HG02884 (cell line): ENCODE measurements around the gene TWF2.
A peak's percentile ranks its signal among the peaks of the same experiment; 100 is the strongest.

Source experiments
- ATAC-seq: cut with Tn5 transposase; IDR thresholded peaks from one replicate; pipeline ENCODE4 v1.9.1; 2021; ENCODE audit warnings: mild to moderate bottlenecking, moderate library complexity; ENCODE audit not compliant: unreplicated experiment

TWF2 gene

GRCh38 chr3:52238193-52238760, 681 bp downstream of the TWF2 start:
- ATAC-seq, result peak; percentile 9

DNA sequence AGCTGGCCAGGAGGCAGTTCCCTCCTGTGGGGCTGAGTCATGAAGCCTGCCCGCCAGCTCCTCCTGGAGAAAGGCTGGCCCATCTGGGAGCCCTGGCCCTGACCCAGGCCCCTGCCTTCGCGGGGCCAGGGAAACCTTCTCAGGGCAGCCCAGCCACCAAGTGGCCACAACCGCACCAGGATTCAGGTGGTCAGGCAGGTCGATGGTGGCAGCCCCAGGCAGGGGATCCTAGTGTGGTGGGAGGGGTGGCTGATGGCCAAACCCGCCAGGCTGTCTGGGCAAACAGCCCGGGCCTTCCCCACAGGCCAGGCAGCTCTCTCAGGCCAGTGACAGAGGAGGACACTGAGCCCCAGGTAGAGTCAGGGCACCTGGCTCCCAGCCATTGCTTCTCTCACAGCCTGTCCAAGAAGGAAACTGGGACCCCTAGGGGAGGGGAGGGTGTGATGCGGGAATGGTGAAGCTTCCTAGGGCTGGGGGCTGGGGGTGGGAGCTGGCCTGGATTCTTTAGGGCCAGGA, 1.2 kb downstream of the TWF2 start:
- no peak for ATAC-seq

GRCh38 chr3:52237006-52237656, 1.8 kb downstream of the TWF2 start:
- no peak for ATAC-seq

DNA sequence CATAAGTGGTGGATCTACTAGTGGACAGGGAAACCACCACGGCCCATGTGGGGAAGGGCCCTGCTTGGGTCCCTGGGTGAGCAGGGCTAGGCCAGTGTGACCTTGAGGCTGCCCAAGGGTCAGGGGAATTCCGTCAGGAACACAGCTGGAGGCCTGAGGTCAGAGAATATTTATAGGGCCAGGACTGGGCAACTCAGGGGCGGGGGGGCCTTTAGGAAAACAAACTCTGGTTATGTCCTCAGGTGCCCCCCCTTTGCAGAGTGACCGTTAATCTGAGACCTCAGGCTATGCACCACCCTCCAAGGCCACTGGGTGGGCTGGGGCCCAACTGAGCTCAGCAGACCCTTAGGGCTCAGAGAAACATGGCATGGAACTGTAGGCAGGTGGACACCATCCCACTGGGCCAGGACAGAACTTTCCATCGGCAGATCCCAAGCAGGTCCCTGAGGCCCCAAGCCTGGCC, 2.5 kb downstream of the TWF2 start:
- ATAC-seq, result no peak

GRCh38 chr3:52234516-52235447, 4.2 kb downstream of the TWF2 start:
- no peak for ATAC-seq

- ATAC-seq, result no peak
Measured at GRCh38 chr3:52233968-52234367, 5.0 kb downstream of the TWF2 start.

DNA sequence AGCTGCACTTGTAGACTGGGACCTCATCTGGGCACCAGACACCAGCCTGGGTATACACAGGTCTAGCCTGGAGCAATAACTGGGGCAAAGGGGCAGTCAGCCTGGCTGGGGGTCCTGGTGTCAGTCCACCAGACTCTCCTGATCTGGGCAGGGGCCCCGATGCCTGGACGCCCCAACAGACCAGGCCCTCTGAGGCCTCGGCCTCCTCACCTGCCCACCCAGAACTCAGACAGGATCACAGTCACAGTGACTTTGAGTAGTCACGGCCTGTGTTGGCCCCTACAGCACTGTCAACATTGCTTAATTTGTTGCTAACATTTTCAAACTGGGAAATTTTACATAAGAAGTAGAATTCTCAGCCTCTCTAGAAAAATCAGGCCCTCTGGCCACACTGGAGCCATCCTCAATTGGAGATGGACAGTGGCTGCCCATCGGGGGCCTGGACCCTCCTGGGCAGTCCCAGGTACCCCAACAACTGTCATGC, 5.8 kb downstream of the TWF2 start:
- no peak for ATAC-seq

DNA sequence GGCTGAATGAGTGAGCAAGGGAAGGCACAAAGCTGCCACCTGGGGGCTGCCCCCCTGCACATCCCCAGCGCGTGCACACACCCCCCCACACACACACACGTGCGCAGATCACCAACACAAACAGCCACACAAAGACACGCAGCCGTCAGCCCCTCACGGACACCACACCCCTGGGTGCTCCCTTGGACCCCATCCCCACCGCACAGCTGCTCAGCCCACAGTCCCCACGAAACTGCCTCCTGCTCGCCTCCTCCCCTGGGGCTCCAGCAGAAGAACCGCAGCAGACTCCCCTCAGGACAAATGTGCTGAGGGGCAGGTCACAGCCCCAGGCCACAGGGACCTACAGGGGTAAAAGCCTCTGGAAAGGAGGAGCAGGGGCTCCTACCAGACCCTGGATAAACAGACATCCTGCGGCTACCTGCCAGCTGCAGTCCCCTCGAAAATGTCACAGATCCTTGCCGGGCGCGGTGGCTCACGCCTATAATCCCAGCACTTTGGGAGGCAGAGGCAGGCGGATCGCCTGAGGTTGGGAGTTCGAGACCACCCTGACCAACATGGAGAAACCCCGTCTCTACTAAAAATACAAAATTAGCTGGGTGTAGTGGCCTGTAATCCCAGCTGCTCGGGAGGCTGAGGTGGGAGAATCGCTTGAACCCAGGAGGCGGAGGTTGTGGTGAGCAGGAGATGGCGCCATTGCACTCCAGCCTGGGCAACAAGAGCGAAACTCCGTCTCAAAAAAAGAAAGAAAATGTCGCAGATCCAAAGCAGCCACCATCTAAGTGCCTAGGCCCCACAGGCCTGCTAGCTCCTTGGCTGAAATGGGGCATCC, 6.5 kb downstream of the TWF2 start:
- ATAC-seq, result no peak

- no peak for ATAC-seq
Measured at GRCh38 chr3:52231502-52232278, 7.3 kb downstream of the TWF2 start.

GRCh38 chr3:52230889-52231499, 8.0 kb downstream of the TWF2 start:
- no peak for ATAC-seq

DNA sequence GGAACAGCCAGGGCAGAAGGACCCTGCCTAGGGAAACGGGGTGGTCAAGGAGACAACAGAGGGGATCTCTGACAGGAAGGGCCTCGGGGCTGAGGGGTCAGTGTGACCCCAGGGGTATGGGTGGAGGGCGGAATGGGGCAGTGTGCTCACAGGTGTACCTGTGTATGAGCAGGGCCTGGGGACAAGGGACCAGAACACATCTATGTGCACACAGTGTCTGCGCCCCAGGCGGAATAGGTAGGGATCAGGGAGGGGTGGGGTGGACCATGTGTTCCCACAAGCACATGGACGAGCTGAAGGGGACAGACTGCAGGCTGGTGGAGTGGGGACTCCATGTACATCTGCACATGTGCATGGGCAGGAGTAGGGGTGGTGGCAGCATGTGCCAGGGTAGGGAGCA, 8.5 kb downstream of the TWF2 start:
- no peak for ATAC-seq

DNA sequence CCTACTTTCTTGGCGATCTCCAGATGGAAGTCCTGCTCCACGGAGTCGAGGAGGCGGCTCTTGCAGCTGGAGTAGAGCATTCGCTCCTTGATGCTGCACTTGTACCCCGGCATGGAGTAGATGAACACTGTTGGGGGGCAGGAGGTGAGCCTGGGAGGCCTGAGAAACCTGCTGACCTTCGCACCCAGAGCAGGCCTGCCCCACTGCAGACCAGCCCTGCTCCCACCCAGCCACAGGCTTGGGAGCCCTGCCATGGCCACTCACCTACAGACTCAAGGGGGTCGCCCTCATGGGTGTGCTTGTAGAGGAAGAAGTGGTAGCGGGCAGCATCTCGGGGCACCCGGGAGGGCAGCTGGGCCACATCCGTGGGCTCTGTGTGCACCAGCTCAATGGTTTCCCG, 9.3 kb downstream of the TWF2 start:
- no peak for ATAC-seq

DNA sequence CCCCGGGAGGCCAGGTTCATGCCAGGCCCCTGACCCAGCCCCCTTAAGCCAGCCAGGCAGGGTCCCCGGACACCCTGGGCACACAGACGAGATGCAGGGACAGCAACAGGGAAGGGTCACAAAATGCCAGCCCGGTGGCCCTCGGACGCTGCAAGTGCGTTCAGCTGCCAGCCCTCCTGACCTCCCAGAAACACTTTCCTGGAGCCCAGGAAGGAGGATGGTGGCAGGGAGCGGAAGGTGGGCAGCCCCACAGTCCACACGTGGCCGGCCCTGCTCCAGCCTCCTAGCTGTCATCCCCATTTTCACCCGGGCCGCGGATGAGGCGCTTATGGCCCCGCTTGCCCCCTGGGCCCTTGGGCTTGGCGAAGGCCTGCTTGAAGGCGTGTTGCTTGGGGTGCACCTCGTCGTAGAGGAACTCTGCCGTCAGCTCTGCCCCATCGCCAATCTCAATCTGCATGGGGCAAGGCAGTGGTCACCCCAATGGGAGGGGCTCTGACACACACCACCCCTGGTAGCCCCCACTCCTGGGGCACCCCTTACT, 10.1 kb downstream of the TWF2 start:
- ATAC-seq, result no peak

DNA sequence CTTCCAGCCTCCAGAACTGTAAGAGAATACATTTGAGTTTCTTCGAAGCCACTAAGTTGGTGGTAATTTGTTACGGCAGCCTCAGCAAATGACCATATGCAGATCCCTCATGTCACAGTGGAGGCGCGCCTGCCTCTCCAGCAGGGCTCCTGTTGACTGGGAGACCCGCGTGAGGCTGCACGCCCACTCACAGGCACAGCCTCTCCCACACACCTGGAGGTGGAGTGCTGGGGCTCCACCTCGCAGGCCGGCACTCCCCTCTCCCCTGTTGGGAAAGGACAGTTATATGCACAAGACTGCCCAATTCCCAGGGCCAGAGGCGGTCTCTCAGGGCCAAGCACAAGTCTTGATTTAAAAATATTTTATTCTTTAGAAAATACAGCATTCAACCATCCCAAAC, 10.7 kb downstream of the TWF2 start:
- ATAC-seq, result no peak

GRCh38 chr3:52227766-52228165, 11.2 kb downstream of the TWF2 start:
- no peak for ATAC-seq

DNA sequence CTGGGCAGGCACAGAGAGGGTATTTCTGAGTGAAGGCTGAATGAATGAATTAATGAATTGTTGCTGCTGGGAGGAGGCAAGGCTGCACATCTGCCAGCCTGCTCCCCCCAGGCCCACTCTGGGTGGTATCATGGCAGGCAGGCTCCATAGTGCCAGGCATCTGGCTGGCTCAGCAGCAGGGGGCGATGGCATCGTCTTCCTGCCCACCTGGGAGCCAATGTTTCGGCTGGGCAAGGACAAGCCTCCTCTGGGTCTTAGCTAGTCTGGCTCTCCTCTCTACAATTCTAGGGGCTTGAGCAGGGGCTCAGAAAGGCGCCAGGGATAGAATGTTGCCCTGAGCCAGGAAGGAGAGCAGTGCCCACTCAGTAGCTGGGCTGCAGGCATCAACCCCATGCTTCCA, 11.8 kb downstream of the TWF2 start:
- no peak for ATAC-seq

- ATAC-seq, result no peak
Measured at GRCh38 chr3:52226229-52226817, 12.6 kb downstream of the TWF2 start.

DNA sequence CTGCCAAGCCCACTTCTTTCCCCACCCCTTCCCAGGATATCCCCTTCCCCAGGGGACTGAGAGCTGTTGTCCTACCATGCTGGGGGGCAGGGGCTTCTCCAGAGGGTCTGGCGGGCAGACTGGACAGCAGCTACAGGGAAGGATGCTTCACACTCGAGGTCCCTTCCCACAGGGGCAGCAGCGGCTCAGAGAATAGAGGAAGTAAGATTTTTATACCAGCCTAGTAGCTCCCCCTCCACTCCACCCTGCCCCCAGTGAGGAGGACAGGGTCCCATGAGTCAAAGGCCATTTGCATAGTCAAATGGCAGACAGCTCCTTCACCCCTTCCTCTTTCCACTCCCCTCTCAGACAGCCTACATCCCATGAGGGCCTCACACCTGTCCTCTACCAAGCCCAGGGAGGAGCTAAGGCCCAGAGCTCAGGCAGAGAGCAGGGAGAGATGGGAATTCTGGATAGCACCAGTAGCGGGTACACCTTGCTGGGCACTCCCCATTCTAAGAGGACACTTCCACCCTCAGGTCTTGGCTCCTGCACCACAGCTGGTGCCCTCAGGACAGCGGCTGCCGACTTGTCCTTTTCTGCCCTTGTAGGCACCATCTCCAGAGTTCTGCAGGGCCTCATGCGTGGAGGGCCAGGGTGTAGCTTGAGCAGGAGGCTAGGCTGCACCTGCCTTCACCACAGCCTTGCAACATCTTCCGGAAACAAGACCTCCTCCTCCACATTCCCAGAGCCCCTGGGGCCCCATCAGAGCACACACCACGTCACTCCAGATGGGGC, 13.3 kb downstream of the TWF2 start, which contains the start of gene TLR9:
TSS of gene TLR9 (minus strand) at position 194 of the 777 bp plus-strand sequence. CDS start at position 78, 116 bp downstream.
- ATAC-seq, result peak; percentile 80
